ENCODE data around the gene SYNDIG1.
"Not testable (repeated sequence)": the region's sequence is repeated elsewhere in the genome, so short reads cannot be mapped to it uniquely, and the experiment has no call there.

The SYNDIG1 gene

DNA sequence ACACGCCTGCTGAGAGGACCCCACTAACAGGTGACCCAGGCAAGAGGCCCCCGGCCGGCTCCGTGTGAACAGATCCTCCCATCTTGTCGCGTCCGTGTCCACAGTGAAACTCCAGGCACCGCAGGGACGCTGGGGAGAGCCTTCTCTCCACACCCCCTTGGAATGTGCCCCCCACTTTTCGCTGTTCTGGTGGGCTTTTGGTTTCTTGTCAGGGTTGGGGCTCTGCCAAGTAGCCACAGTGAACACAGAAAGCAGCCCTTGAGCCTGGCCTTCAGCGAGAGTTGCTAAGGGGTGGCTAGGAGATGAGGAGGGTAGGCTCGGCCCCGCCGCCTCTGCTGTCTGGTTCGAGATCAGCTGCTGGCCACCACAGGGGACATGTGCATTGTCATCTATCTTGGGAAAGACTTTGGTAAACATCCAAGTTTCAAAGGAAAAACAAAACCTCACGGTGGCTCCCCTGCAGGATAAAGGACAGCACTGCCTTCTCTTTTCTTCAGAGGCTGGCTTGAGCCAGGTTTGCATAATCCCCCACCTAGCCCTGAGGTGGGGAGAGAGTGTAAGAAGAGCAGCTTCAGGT lies 22.7 kb downstream of the SYNDIG1 start:
- DNase-seq (ENCODE audit: low read depth in 3 of 3): no peak

DNA sequence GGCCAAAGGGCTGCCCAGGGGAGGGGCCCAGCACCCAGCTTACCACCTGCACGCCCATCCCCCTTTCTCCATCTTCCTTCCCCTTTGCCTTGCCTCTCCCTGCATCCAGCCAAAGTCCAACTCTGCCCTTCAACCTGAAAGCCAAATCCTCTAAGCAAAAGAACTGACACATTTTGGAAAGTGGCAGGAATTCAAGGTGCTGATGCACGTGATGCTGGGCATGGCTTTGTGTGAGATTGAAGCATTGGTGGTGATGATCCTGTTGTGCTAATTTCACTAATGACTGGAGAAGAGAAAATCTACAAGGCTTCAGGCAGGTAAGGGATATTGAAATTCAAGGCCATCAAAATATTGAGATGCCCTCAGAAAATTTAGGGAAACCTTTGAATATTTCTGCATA lies 23.3 kb downstream of the SYNDIG1 start:
- no peak for DNase-seq (ENCODE audit: low read depth in 3 of 3)

DNA sequence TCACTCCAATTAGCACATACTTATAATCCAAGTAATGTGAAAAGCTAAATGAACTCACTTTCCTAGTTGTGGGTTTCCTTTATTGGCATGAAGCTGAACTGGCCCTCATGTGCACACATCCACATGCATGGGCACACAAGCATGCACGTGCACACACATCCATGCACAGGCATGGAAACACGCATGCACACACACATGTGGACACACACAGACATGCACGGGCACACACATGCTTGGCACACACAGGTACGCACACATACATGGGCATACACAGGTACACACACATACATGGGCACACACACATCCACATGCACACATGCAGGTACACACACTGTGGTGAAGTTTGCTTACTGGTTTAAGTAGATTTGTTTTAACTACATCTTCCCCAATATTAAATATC lies 23.8 kb downstream of the SYNDIG1 start:
- no peak for DNase-seq (ENCODE audit: low read depth in 3 of 3)

DNA sequence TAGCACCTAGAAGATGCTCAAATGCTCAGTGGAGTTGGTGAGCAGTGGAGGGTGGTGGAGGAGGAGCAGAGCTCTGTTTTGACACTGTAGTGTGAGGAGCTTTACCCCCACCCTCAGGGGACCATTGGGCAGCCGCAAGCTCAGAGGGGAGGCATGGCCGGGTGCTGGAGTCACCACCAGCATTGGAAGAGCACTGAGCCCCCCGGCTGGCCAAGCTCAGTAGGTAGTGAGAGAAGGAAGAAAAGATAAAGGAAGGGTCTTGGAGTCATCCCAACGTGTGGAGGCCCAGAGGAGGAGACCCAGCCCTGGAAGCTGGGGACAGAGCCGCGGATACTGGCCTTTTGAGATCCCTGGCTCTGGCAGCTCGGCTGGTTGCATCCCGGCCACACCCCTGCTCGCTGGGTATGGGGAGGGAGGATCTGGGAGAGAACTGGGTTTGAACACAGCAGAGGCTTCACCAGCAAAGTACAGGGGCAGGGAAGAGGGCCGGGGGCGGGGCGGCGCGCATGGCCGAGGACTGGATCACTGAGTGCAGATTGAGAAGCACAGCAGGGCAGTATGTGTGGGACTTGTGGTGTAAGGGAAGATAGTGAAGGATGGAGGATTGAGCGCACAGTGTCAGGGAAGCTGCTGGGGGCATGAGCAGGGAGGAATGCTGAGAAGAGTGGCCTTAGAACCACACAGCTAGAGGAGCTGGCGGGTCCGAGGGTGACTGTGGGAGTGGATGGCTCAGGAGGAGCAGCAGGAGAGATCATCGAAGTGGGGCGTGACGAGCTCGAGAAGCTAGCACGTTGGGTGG lies 24.4 kb downstream of the SYNDIG1 start:
- no peak for DNase-seq (ENCODE audit: low read depth in 3 of 3)

DNA sequence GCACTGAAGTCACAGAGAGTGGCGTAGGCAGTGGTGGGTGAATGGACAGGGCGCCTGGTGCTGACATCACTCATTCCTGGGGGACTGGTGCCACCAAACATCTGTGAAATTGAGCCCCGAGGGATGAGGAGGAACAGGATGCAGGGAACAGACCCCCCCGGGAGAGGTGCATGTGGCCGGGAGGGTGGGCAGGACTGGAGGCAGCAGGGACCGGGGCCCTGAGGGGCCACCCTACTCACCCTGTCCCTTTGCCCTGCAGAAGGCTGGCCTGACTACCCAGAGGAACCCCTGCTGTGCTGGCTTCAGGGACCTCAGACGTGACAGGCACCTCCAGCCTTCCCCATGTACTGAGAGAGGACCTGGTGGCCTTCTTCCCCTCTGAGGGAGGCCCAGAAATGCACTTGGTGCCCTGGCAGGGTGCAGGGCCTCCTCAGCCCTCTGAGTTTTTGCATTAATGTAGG lies 25.1 kb downstream of the SYNDIG1 start:
- no peak for DNase-seq (ENCODE audit: low read depth in 3 of 3)

DNA sequence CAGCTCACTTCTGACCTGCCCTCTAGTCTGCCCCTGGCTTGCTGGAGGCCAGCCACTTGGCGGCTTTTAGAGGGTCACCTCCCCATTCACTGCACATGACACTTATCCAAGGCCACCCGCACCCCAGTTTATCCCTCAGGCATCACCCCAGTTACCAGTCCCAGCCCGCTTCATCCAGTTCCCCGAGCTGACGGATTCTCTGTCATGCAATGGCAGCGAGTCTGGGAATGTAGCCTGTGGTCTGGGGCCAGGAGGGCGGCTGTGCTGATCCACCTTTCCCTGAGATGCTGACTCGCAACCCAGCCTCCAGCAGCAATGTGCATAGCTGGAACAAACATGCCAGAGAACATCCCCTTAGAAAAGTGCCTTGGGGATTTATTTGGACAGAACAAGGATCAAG lies 25.8 kb downstream of the SYNDIG1 start:
- no peak for DNase-seq (ENCODE audit: low read depth in 3 of 3)

DNA sequence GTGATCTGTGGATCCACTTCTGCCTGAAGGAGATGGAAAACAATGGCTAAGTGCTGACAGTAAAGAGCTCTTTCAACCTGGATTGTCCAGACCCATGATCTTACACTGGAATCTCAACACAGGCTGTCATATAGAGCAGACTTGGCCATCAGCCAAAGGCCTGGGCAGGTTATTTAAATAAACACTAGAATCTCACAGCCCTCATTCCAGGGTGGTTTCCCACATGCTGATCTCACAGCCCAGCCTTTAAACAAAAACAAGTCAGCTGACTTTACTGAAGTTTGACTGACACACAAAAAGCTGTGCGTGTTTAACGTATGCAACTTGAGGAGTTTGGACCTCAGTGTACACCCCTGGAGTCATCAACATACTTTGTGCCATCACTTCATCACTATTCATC lies 28.4 kb downstream of the SYNDIG1 start:
- DNase-seq (ENCODE audit: low read depth in 3 of 3): no peak

DNA sequence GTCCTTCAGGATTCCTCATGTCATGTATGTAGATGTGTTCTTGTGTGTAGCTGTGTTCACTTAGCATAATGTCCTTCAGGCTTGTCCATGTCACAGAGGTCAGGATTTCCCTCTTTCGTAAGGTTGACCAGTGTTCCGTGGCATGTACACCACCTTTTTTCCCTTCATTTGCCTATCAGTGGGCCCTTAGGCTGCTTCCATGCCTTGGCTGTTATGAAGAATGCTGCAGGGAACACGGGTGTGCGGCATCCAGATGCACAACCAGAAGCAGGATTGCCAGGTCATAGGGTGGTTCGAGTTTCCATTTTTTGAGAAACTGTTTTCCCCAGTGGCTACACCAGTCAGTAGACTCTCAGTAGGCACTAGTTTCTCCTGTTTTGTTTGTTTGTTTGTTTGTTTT lies 29.2 kb downstream of the SYNDIG1 start:
- no peak for DNase-seq (ENCODE audit: low read depth in 3 of 3)

DNA sequence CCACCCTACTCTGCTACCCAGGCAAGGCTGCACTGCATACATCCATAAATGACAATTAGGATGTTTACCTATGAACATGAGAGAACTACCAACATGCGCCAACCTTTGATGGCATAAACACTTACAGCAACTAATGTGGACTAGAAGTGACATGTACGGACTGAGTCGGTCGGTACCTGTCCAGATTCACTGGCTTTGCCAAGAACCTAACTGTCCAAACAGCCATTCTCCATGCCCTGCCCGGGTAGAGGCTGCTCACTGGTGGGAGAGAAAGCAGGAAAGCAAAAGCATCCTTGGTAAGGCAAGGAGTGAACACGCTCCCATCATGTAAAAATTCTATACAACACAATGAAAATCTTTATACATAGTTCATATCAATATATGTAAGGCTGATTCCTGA lies 30.0 kb downstream of the SYNDIG1 start:
- DNase-seq (ENCODE audit: low read depth in 3 of 3): no peak

DNA sequence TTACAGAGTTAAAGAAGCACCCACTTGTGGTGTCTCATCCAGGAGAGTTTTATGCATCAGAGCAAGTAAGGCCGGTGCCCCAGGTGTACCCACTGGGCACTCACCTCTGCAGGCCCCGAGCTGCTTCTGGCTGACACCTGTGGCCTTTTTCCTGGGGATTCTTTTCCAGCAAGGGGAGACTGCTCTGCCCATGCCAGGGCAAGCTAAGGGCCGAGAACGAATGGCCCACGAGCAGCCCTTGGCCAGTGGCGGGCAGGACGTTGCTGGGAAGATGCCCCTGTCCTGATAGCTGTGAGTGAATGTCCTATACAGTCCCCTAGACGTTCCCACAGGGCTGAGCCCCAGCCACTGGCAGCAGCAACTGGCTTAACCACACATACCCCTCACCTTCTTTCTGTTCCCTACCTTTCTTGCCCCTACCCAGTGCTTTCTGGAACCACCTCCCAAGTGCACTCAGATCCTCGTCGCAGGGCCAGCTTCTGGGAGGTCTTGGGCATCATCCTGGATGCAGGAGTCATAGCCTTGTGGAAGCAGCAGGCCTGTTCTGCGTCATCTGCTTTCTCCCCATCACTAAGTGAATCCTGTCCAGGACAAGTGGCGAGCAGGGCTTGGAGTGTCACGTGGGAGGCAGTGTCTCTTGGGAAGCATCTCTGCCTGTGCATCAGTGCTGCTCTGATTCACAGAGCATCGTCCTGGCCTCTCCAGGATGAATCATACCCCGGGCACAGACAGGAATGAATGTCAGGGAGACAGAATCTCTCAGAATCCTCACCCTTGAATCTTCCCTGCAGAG lies 32.5 kb downstream of the SYNDIG1 start:
- DNase-seq (ENCODE audit: low read depth in 3 of 3): no peak

DNA sequence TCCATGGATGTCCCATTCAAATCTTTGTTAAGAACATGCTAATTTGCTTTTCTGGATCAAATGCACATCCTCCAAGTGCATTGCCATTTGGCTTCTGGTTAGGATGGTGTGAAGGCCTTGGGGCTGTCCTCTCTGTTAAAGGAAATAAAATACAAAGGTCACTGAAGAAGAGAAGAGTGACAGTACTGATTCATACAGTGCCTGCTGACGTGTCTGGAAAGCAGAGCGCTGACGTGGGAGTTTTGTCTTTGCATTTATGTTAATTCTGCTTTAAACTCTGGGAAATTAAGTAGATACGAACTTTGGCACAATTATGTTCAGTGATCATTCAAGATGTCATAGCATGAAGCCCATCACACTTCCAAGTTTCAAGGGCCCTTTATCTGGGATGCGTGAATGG lies 33.2 kb downstream of the SYNDIG1 start:
- no peak for DNase-seq (ENCODE audit: low read depth in 3 of 3)

DNA sequence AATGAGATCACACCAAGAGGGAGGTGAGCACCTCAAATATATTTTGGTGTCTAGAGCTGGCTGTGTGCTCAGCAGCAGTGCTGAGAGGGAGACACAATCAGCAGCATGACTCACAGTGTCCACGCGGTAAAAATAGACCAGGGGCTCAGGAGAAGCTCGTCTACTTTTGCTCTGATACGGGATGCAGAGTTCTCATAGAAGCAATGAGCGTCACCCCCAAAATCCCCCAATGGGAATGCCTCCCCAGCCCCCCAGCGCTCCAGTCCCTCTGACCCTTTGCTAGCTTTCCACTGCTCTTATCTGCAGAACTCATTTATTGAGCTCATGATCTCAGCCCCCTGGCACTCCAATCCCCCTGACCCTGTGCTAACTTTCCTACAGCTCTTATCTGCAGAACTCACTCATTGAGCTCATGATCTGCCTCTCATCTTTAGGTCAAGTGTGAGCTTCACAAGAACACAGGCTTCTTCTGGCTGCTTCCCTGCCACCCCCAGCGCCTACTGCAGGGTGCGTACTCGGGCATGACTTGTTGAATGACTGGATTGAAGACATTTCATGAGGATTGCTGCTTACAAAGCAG lies 34.0 kb downstream of the SYNDIG1 start:
- DNase-seq (ENCODE audit: low read depth in 3 of 3): no peak

DNA sequence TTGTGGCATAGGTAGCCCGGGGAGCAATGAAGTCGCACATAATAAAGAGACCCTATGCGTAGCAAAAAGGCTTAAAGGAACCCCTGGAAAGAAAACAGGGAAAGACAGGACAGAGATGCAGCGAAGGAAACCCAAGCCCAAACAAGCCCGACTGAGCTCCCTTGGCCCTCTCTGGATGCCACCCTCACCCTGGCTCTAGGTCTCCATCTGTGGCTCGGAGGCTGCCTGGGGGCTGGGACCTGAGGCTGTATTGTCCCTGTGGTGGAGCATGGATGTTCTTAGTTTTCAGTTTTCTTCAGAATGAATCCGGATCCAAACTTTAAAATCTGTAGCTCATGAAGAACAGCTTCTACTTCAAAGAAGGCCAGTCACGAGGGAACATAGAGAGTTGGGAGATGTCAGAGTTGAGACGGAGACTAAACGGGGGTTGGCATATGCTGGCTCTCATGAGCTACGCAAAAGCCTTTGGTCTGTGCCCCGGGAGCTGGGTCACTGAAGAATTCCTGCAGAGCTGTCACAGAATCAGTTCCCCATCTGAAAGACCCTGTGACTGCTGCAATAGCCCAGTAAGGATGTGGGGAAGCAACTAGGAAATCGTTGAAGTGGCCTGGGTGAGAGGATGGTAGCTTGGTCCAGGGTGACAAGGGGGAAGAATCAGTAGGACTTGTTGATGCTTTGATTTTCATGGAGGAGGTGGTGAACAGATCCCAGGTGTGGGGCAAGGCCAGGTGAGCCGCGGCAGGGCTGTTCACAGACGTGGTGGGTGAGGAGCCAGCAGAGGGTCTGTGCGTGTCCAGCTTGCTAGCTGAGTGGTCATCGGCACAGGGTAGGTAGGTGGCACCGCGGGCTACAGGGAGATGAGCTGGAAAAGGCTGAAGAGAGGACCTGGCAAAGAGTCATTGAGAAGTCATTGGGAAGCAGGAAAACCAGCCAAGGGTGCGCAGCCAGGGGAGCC lies 35.2 kb downstream of the SYNDIG1 start:
- DNase-seq (ENCODE audit: low read depth in 3 of 3): no peak

DNA sequence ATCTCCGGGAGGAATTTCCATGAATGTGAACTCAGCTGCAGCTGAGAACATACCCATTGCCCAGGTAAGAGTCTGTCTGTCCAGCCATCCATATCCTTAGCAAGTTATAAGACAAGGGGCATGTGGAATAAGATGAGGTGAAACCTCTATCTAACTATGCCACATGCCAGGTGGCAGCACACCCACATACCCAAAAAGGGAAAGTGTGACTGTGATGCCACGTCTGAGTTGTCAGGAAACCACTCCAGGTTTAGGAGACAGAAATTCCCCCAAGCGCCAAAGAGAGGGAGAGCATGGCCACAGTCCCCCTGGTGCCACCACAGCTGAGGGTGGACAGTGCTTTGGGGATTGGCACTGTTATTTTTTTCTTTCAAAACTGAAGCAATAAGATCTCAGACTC lies 36.7 kb downstream of the SYNDIG1 start:
- no peak for DNase-seq (ENCODE audit: low read depth in 3 of 3)

DNA sequence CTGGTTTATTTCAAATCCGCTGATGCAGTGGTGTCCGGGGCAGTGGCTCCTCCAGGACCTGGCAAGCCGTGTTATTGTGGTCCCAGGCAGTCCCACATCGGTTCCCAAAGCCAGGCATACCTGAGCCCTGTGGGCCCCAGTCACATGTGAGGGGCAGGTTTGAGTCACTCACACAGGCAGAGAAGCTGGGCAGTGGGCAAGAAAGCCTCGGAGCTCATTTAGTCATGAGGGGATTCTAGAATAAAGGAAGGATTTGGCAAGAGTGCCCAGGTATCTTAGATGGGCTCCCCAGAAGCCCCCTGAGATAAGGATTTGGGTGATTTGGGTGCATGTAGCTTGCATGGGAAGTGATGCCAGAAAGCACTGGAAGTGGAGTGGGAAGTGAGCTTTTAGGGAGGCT lies 37.3 kb downstream of the SYNDIG1 start:
- DNase-seq (ENCODE audit: low read depth in 3 of 3): no peak

DNA sequence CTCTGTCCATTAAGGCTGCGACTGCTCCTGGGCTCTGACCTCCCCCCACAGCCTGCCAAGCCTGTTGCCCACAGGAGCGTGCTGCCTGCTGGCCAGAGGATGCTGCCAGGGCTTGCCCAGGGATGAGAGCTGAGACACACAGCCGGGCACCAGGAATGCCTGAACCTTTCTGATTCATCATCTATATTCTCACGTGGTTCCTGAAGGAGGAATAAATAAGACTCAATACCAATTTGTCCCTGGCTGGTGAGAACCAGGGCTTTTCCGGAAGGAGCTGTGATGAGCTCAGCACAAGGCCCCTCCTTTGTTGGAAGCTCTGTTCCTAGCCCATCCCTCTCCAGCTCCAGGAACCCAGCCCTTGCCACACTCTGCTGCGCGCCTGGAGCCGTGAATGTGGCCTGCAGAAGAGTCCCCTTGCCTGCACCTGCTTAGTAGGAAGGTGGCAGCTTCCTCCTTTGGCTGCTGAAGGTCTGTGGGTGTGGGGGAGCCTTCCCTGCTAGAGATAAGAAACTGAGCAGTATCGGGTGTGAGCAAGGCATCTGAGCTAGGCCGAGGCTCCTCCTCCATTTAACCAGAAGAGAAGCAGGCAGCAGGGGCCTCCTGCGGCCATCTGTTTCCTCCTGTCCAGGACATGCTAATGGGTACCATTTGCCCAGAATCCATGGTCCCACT lies 37.9 kb downstream of the SYNDIG1 start:
- DNase-seq (ENCODE audit: low read depth in 3 of 3): no peak

DNA sequence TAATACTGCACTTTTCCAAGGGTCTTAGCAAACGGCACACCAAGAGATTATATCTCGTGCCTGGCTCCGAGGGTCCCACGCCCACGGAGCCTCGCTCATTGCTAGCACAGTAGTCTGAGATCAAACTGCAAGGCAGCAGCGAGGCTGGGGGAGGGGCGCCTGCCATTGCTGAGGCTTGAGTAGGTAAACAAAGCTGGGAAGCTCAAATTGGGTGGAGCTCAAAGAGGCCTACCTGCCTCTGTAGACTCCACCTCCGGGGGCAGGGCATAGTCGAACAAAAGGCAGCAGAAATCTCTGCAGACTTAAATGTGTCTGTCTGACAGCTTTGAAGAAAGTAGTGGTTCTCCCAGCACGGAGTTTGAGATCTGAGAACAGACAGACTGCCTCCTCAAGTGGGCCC lies 43.0 kb downstream of the SYNDIG1 start:
- not testable (repeated sequence) for DNase-seq (ENCODE audit: low read depth in 3 of 3)

DNA sequence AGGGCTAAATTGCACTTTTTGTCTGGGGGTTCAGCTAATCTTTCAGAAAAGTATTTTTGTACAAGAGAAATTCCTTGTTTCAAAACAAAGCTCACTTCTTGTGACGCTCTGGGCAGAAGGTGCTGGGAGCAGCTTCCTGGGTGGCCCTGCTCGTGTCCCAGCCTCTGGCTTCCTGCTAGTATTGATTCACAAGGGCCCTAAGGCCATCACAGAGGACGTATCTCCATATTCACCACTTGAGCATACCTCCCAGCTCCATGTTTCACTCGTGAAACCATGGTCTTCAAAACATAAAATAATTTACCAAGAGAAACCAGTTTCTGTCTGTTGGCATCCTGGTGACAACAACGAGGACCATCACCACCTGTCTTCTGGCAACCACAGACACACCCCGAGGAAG lies 49.1 kb downstream of the SYNDIG1 start:
- no peak for DNase-seq (ENCODE audit: low read depth in 3 of 3)

DNA sequence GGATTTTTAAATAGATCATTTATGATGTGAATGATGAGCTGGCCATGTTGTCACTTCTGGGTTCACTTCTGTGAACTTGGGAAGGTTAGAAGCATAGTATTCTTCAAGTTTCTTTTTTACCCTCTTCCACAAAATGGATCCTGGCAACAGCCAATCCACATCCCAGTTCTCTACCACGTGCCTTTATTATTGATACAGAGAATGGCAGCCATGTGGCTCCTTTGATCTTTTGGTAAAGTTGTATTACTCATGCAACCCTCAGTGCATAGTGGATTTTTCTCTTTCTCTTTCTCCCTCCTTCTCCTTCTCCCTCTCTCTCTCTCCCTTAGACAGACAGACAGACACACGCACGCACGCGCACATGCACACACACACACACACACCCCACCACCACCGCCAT lies 50.0 kb downstream of the SYNDIG1 start:
- DNase-seq (ENCODE audit: low read depth in 3 of 3): no peak

DNA sequence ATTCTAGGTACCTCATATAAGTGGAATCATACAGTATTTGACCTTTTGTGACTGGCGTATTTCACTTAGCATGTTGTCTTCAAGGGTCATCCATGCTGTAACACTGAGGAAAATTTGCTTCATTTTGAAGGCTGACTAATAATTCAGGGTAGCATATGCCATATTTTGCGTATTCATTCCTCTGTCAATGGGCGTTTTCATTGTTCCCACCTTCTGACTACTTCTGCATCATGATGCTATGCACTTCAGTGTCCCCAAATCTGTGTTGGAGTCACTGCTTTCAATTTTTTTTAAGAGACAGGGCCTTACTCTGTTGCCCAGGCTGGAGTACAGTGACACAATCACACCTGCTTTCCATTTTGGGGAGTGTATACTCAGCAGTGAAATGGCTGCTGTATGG lies 51.6 kb downstream of the SYNDIG1 start:
- no peak for DNase-seq (ENCODE audit: low read depth in 3 of 3)

Data from stimulated activated CD4-positive, alpha-beta T cell treated with anti-CD3 and anti-CD28 coated beads, TNF-alpha, amount 100 ng/mL, for 24 hours (primary cell).